SU-DHL-6 (cell line): ENCODE measurements around the gene KCNIP4.

Source experiments
- EZH2phosphoT487 ChIP-seq: fragments of 200-600 bp; sonication (generic), shearing (Covaris generic); conservative IDR thresholded peaks from 2 replicates; pipeline ENCODE4 v1.6.1; 2018; ENCODE audit warnings: mild to moderate bottlenecking, antibody characterized with exemption, low read length, moderate library complexity, mixed read lengths
- TF ChIP-seq, protein P1 (sequence below): fragments of 200-600 bp; sonication (generic); IDR thresholded peaks from one replicate; pipeline ENCODE4 v1.5.1; 2017; ENCODE audit warnings: antibody characterized with exemption, mild to moderate bottlenecking, low read length, moderate library complexity; ENCODE audit not compliant: insufficient read depth, poor library complexity, severe bottlenecking

DNA sequence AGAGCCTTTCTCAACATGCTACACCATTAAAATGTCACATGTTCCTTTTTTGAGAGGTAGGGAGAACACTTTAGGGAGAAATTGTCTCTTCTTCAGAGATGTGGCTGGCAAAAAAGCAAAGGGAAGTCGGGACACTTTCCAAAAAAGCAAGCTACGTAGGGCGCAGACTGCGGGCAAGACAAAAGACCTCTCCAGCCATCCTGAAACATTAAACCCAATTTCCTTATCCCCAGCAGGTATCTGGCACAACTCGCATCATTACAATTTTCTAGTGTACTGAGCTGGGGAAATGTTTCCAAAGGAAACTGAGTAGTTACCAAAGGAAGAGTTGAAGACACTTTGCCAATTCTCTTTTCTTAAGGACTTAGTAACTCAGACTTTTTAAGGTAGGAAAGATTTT lies 1132.3 kb downstream of the KCNIP4 start:
- TF ChIP-seq, protein P1, sequence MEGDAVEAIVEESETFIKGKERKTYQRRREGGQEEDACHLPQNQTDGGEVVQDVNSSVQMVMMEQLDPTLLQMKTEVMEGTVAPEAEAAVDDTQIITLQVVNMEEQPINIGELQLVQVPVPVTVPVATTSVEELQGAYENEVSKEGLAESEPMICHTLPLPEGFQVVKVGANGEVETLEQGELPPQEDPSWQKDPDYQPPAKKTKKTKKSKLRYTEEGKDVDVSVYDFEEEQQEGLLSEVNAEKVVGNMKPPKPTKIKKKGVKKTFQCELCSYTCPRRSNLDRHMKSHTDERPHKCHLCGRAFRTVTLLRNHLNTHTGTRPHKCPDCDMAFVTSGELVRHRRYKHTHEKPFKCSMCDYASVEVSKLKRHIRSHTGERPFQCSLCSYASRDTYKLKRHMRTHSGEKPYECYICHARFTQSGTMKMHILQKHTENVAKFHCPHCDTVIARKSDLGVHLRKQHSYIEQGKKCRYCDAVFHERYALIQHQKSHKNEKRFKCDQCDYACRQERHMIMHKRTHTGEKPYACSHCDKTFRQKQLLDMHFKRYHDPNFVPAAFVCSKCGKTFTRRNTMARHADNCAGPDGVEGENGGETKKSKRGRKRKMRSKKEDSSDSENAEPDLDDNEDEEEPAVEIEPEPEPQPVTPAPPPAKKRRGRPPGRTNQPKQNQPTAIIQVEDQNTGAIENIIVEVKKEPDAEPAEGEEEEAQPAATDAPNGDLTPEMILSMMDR: no peak
- no peak for TF ChIP-seq EZH2phosphoT487
